Ovary (tissue), 3 donors: ENCODE measurements around the gene CNKSR3.

ENCODE experiments used
- EP300 ChIP-seq: sonication (generic); formaldehyde crosslinking; IDR thresholded peaks from one replicate; pipeline ENCODE4 v1.6.1; 2017; ENCODE audit warnings: antibody characterized with exemption
- POLR2A ChIP-seq: fragments of 450-650 bp; IDR thresholded peaks from one replicate; pipeline ENCODE4 v1.6.1; 2017; ENCODE audit warnings: antibody characterized with exemption, mild to moderate bottlenecking, moderate library complexity
- TF ChIP-seq, protein P1 (sequence below), 3 donors: fragments of 450-650 bp in 2 of 3; fragments of 200-600 bp in 1 of 3; IDR thresholded peaks; one replicate each; pipeline versions ENCODE4 v1.5.1 to v1.8.0; 2016 to 2022; ENCODE audit warnings: antibody characterized with exemption in 3 of 3, mild to moderate bottlenecking in 1 of 3
- donor health status: DM: no; HTN: no; CAD: no.

DNA sequence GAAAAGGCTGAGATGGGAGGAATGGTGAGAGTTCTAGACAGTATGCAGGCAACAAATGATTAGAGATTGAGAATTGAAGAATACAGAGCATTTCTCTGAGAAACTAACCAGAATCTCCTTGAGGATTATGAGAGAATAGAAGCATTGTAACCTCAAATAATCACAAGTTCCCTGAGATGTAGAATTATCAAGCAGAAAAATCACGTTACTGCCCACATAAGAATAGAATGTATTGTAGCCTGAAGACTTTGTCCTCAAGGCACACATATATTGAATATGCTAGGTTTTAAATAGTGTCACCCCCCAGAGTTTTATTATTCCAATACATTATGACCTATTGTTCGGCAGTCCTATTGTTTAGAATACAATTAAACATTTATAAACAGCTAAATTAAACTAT is 57.2 kb downstream of the CNKSR3 start:
- TF ChIP-seq POLR2A = no peak
- no peak for TF ChIP-seq EP300
- TF ChIP-seq, protein P1, sequence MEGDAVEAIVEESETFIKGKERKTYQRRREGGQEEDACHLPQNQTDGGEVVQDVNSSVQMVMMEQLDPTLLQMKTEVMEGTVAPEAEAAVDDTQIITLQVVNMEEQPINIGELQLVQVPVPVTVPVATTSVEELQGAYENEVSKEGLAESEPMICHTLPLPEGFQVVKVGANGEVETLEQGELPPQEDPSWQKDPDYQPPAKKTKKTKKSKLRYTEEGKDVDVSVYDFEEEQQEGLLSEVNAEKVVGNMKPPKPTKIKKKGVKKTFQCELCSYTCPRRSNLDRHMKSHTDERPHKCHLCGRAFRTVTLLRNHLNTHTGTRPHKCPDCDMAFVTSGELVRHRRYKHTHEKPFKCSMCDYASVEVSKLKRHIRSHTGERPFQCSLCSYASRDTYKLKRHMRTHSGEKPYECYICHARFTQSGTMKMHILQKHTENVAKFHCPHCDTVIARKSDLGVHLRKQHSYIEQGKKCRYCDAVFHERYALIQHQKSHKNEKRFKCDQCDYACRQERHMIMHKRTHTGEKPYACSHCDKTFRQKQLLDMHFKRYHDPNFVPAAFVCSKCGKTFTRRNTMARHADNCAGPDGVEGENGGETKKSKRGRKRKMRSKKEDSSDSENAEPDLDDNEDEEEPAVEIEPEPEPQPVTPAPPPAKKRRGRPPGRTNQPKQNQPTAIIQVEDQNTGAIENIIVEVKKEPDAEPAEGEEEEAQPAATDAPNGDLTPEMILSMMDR (IDR thresholded peaks at IDR 0.05) = no peak
